DMS 273 treated with DMSO at 0.1 percent for 48 hours (cell line): ENCODE measurements around the gene SUDS3.
"Not testable (repeated sequence)": the region's sequence is repeated elsewhere in the genome, so short reads cannot be mapped to it uniquely, and the experiment has no call there.

Source experiments
- DNase-seq: peaks from one replicate; lab custom pipeline; 2025; lab: John Stamatoyannopoulos, UW

SUDS3 gene

DNA sequence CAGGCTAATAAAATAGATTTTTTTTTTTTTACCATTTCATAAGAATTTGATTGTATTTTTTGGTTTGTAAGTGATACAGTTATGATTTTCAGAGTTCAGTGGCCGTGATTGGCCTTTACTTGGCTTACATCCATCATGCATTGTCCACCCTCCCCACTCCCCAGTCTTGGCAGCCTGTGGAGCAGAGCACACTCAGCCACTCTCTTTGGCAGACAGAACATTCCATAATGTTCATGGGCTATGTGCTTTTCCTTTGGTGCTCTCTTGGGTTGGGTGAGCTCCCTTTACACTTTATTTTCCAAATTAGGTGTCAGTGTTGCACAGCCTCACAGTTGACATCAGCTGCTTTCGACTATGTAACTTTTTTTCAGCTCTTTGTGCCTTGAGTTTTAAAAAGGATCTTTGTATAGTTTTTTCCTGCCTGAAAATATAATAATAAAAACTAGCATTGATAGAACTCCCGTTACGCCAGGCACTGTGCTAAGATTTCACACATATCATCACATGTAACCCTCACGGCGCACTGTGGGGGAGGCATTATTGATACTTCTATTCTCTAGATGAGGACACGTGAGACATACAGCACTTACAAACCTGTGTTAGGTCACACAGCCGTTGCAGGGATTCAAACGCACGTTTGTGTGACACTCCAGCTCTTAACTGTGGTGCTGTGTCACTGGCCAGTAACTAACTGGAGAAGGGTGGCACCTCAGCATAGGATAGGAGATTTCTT lies 21.5 kb downstream of the SUDS3 start:
- DNase-seq: no peak

DNA sequence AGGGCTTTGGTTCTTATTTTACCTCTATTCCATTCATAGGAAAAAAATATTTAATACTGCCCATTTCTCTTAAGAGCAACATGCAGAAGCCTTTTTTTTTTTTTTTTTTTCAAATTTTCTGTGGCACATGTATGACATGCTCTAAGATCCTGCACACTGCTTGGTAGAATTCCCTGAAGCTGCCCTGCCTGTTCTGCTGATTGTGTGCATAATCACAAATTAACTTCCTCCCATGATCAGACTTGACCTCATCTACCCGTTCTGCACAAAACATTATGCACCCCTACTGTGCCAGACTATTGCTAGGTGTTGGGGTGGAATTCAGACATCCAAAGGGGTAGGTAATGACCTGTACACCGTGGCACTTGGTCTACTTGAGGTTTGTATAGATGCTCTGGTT lies 22.2 kb downstream of the SUDS3 start:
- no peak for DNase-seq

DNA sequence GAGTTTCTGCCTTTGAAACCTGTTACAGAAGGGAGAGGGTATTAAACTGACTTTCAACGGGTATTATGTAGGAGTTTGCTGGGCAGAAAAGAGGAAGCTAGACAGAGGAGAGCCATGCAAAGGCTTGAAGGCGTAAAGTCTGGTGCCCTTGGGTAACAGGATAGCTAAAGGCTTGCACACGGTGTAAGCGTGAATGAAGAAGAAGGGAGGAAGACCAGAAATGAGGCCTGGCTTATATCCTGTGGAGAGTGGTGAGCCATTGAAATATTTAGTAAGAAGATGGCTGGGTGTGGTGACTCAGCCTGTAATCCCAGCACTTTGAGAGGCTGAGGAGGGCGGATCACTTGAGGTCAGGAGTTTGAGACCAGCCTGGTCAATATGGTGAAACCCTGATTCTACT lies 22.6 kb downstream of the SUDS3 start:
- no peak for DNase-seq

DNA sequence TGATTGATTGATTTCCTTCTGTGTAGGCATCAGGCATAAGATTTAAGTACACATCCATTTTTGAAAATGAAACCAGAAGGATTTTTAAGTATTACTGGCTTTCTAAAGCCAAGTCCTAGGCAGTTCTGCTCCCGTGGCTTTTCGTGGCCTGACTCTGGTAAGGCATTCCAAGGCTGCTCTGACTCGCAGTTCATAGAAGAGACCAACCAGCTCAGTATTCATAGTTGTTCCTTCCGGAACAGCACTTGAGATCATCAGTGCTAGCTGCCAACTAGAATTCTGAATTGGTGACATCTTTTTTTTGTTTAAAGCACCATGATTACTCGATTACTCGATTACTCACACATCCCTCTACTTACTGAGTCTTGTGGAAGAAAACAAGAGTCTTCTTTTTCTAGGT lies 25.9 kb downstream of the SUDS3 start:
- DNase-seq: no peak

DNA sequence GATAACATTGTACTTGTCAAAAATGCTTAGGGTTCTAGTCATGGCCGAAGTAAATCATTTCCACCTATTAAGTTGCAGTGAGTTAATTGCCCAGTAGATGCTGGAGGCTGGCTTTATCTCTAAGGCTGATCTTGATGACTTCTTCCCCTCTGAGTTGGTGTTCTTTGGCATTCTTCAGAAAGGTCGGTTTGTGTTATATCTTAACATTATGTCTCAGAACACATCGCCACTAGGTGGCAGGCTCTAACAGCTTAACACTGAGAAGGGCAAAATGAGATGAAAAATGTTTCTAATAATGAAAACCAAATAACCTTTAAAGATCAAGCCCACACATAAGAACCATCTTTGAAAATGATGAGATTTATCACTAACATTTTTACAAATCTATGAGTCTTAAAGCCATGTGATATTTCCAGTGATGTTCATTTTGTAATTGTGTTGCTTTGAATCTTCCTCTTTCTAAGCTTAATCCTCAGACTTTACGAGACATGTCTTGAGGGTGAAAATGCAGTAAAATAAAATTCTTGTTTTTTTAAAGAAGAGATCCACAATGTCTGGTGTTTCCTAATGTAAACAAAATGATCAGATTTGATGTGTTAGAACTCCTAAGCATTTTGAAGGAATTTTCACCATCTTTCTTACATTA lies 28.6 kb downstream of the SUDS3 start:
- DNase-seq: no peak

DNA sequence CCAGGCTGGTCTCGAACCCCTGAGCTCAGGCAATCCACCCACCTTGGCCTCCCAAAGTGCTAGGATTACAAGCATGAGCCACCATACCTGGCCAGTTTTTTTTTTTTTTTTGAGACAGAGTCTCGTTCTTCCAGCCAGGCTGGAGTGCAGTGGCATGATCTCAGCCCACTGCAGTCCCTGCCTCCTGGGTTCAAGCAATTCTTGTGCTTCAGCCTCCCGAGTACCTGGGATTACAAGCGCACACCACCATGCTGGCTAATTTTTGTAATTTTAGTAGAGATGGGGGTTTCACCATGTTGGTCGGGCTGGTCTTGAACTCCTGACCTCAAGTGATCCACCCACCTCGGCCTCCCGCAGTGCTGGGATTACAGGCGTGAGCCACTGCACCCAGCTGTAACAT lies 31.9 kb downstream of the SUDS3 start:
- not testable (repeated sequence) for DNase-seq

DNA sequence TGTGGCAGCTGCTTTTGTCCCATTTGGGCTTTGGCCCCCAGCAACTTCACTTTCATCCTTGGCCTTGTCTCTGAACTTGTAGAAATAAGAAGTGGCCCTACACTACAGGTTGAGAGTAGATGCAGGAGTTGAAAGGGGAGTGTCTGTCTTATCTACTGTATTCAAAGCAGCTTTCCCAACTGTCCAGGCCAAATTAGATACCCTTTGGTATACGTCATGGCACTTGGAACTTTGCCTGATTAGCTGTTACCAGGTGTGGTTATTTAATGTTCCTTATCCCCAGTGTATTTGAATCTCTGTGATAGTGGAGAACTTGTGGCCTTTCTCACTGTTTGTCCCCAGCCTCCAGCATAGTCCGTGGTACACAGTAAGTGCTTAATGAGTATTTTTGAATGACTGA lies 33.5 kb downstream of the SUDS3 start:
- DNase-seq: no peak

DNA sequence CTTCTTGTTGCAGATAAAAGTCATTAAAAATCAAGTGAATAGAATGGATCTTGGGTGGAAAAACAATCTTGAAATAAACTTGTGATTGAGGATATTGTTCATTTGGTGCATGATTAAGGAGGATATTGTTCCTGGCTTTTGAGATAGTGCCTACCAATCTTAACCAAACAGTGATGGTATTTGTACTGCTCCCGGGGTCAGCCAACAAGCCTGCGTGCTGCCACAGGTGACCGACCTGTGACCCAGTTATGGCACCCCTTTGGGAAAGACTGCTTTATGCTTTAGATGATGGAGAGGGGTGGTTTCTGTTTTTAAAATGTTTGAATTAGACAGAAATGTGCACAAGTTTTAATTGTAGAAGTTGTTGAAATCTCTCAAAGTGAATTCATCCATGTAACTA lies 41.6 kb downstream of the SUDS3 start:
- no peak for DNase-seq

DNA sequence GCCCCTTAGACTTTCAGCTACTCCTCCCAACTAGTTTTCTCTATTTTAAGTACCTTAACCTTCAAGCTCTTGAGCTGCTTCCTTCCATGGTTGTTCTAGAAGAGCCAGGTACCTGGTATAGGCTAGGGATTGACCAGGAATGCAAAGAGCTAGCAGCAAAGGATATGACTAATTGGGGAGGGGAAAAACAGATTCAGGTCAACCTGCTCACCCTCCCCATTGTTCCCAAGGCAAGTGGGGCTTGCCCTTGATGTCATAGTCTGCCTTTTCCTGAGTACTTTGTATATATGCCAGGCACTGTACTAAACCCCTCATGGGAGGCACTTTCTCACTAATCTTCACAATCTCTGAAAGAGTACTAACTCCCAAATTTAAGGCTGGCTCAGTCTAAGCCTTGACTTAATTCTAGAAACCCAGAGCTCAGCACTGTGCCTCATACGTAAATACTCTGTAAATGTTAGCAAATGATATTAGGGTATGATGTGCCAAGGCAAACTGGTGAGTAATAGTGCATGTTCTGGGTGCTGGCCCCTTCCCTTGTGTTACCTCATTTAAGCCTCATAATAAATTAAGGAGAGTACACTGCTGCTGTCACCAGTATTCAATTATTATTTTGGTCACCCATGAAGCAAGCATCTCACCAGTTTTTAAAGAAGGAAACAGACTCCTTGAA lies 42.2 kb downstream of the SUDS3 start:
- DNase-seq: no peak

DNA sequence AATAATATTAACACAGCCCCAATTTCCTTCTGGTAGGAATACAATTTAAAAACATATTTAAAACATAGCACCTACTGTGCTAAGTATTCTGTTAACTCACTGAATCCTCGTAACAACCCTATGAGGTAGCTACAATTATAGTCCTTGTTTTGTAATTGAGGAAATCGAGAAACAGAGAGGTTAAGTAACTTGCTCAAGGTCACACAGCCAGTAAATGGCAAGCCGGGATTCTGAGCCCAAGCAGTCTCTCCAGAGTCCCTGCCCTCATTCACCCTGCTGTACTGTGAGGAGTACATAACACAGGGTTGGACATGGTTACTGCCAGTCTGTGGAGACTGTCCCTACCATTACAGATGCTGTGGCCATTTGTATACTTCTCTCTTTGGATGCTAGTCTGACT lies 44.3 kb downstream of the SUDS3 start:
- no peak for DNase-seq

DNA sequence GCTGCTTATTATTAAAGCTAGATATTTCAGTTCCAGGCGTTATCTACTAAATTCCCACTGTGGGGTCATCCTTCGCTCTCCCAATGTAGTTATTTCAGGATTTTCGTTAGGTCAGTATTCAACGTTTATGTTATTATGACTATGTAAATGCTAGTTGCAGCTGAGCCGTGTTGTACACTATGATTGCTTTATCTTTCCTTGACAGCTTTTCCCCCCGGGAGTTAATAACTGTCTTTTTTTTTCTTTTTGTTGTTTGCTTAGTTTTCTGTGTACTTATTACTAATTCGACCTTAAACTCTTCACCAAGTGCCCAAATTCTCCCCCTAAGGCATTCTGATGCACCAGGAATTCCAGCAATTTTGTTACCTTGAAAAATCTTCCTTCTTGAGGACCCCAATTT lies 48.5 kb downstream of the SUDS3 start:
- no peak for DNase-seq

DNA sequence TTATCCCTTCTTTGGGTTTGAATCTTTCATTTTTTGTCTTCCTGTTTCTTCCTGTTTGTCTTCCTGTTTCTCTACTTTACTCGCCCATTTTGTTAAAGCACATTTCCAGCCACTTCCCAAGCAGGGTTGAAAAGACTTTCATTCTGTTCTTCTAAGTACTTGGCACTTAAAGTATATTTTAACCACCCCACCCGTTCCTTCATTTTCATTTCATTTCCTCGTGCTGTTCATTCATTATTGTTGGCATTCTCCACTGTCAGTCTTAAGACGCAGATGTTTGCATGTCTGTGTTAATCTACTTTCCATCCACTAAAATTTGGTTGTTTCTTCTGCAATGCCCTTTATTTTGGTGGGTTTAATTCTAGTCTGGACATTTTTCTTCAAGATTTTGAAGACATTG lies 49.0 kb downstream of the SUDS3 start:
- DNase-seq: no peak

DNA sequence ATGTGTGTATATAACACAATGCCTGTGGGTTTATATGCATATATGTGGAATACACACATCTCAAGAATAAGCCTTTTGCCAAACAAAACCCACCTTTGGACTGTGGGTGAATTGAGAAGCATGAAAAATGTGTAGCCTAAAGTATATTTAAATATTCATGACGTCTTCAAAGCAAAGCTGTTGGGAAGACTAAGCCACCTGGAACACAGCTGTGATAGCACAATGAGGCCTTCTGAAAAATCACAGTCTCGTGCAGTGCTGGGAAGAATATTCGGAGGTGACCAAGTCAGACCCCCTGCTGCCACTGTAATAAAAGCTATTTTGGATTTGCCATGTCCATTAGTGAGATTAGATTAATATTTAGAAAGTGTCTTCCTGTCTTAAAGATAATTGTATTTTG lies 51.5 kb downstream of the SUDS3 start:
- no peak for DNase-seq

DNA sequence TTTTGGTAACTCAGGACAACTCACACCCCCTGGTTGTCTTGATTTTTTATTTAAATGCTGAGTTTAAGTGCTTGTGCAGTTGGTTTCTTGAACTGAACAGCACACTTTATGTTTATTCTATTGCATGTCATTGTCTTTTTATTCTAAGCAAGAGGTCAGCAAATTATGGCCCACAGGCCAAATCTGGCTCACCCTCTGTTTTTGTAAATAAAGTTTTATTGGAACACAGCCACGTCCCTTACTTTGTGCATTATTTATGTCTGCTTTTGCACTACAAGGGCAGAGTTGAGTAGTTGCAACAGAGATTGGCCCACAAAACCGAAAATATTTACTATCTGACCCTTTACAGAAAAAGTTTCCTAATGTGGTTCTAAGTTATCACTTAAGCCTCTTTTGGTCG lies 52.3 kb downstream of the SUDS3 start:
- DNase-seq: no peak

DNA sequence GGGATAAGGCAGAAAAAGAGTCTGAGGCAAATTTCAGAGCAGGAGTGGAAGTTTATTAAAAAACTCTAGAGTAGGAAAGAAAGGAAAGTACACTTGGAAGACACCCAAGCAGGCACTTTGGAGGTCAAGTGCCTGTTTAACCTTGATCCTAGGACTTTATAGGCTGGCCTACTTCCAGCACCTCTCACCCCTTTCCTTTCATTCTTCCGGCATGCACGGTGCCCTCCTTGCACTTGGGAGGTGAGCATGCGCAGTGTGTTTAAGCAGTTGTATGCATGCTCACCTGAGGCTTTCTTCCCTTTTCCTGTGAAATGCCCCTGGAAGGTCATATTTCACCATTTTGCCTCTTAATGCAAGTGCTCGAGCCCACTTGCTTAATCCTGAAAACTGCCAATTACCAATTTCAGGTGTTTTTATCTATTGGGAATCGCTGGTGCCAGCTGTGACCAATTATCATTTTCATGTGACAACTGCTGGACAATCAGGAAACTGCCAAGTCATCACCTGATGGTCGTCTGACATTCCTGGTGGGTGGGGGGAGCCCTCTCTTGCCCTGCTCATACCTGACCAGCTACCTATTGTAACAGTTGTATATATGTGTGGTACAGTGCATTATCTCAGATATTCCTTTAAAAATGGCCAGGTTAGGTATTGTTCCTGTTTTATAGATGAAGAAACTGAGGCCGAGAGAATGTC lies 53.5 kb downstream of the SUDS3 start:
- DNase-seq: no peak

DNA sequence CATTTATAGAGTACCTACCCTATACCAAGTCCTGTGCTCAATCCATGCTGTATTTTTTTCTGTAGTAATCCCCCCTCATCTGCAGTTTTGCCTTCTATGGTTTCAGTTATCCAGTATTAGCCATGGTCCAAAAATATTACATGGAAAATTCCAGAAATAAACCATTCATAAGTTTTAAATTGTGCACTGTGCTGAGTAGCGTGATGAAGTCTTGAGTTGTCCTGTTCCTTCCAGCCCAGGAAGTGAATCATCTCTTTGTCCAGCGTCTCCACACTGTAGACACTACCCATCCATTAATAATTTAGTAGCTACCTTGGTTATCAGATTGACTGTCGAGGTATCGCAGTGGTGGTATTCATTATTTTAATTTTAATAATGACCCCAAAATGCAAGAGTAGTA lies 54.2 kb downstream of the SUDS3 start:
- no peak for DNase-seq

DNA sequence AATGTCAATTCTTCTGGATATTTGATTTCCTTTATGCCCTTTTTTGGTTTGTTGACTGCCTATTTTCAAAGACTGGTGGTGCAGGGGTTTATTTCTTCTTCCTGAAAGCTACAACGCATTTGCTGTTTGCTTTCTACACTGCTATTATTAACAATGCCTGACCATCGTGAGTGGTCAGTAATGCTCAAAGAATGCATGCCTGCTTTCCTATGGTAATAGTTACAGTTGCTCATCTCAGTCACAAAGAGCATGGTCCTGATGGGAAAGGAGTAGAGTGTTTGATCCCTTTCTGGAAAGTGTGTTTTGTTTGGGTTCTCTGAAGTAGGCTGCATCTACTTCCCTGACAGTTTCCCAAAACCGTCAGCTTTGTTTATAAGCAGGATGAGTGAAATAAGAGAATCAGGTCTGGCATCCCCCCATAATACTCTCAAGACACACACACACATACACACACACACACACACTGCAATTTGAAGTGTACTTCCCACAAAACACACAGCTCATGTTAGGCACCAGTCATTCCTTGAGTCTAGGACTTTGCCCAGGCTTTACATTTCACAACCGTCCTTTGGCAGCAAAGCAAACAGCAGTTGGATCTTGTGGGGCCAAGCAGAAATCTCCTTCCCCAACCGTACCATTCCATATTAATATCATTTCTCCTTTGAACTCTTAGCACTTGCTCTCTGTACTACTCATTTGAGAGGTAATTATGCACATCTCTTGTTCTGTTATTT lies 56.6 kb downstream of the SUDS3 start:
- DNase-seq: no peak

DNA sequence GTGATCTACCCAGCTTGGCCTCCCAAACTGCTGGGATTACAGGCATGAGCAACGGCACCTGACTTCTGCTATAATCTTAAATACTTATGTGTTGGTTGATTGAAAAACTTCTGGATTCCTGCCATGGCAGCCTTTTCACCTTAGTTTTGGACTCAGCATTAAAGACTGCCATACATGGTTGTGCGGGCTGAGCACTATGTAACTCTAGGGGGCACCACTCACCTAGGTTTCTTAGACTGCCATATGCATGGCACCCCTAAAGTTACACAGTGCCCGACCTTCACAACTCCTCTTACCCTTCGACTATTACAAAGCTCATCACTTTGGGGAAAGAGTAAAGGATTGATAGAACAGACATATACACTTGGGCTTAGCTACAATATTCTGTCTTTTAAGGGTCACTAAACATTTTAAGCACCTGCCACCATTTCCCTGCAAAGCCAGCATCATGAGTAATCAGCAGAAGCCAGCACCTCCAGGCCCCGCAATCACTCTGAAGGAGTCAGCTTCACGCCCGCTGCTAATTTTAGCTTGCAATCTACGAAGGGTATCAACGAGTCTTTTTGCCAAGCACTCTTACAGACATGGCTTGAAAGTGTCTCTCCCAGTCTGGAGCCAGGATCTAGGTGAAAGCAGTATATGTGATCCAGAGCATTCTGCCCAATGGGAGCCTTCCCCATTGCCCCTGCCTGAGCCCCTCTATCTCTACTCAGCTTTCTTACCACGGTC lies 59.8 kb downstream of the SUDS3 start:
- DNase-seq: no peak

DNA sequence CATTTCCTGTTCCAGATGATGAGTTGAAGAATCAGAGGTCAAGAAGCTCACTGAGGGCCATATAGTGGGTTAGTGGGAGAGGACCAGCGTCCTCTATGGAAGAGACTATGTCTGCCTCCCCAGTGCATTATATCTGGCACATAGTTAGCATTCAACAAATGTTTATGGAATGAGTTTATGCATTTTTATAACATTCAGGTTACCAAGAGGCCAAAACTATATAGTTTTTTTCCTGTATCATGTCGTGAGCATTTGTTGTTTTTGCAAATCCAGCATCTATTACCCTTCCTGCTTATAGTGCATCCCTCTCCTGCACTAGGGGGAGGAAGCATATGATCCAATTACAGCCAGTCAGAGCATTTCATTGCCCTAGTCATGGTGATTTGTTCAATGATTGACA lies 60.6 kb downstream of the SUDS3 start:
- no peak for DNase-seq

DNA sequence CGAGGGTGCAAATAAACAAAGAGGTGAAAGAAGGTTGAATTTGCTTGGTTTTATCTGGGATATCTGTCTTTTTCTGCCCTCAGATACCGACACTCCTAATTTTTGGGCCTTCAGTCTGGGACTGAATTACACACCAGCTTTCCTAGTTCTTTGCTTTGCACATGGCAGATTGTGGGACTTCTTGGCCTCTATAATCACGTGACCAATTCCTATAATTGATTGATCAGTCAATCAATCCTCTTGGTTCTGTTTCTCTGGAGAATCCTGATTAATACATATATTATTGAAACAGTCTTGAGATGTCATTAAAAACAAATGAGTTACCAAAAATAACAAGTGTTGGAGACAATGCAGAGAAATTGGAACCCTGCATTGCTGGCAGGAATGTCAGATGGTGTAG lies 62.7 kb downstream of the SUDS3 start:
- no peak for DNase-seq

DNA sequence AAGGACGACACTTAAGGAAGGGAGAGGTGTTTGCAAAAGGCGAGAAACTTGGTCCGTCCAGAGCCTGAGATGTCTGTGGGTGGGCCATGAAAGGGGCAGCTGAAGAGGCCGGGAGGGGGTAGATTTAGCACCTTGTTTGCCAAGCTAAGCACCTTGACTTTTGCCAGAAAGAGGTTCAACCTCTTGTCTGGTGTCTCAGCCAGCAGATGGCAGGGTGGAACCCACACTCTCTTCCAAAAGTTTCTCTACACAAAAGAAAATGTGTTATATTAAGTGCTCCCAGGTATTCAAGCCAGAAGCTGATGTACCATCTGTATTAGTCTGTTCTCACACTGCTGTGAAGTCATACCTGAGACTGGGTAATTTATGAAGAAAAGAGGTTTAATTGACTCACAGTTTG lies 69.9 kb downstream of the SUDS3 start:
- DNase-seq: no peak

DNA sequence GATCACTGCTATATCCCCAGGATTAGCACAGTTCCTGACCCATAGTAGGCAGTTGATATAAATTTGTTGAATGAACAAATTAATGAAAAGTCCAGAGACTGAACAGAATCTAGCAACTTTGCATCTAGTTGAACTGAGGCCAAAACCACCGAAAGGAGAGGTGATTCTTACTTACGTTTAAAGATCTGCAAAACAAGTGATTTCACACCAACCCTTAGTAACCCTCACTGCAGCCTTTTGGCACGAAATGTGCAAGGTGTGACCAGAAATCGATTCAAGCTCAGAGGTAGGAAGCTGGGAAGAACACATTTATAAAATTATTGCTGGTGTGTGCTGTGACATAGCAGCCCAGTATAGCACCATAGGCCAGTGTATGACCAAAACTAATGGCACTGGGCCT lies 70.8 kb downstream of the SUDS3 start:
- DNase-seq: no peak
